ENCODE data around the gene IL4R.

DNA sequence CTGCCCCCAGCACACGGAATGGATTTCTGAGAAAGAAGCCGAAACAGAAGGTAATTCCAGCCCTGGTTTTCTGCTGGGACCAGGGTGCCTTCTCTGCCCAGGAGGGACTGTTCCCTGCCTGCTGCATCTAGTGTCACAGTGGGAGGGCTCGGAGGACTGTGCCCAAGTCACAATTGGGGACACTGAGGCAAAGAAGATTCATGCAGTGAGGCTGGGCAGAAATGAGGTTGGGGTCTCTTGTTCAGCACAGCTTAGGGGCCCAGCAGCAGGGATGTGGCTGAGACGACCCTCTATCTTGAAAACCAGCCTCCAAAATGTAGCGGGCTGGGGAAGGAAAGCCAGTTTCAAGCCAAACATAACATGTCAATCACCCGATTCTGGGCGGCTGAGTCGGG is 88.8 kb downstream of the IL4R start:
- no peak for TF ChIP-seq POLR2A (IDR thresholded peaks at IDR 0.05)
- TF ChIP-seq CTCF (IDR thresholded peaks at IDR 0.05): no peak
- no peak for TF ChIP-seq POLR2AphosphoS5 (IDR thresholded peaks at IDR 0.05)
